ENCODE measurements around the gene ZDHHC11B. TPM values are rescaled to one million over a fixed set of nuclear protein-coding genes. Genes with fewer than 3 reads are reported as not detected.
"Not testable (repeated sequence)": the region's sequence is repeated elsewhere in the genome, so short reads cannot be mapped to it uniquely, and the experiment has no call there.

ZDHHC11B gene
- total RNA-seq, 1 donor from 2014 or later = not detected

GRCh38 chr5:756865-757345, 27.6 kb downstream of the ZDHHC11B start:
- DNase-seq (ENCODE audit: low read depth) = no peak

GRCh38 chr5:756171-756570, 28.4 kb downstream of the ZDHHC11B start:
- no peak for DNase-seq (ENCODE audit: low read depth)

GRCh38 chr5:754143-754632, 30.3 kb downstream of the ZDHHC11B start:
- DNase-seq (ENCODE audit: low read depth) = not testable (repeated sequence)

GRCh38 chr5:753567-754142, 30.9 kb downstream of the ZDHHC11B start:
- not testable (repeated sequence) for DNase-seq (ENCODE audit: low read depth)

- DNase-seq (ENCODE audit: low read depth) = not testable (repeated sequence)
Measured at GRCh38 chr5:752532-753115, 31.9 kb downstream of the ZDHHC11B start.

- not testable (repeated sequence) for DNase-seq (ENCODE audit: low read depth)
Measured at GRCh38 chr5:751992-752391, 32.5 kb downstream of the ZDHHC11B start.

- DNase-seq (ENCODE audit: low read depth) = no peak
Measured at GRCh38 chr5:751496-751895, 33.0 kb downstream of the ZDHHC11B start.

- not testable (repeated sequence) for DNase-seq (ENCODE audit: low read depth)
Measured at GRCh38 chr5:750226-750625, 34.3 kb downstream of the ZDHHC11B start.

- no peak for DNase-seq (ENCODE audit: low read depth)
Measured at GRCh38 chr5:749101-749670, 35.3 kb downstream of the ZDHHC11B start.

- DNase-seq (ENCODE audit: low read depth) = not testable (repeated sequence)
Measured at GRCh38 chr5:748011-748980, 36.2 kb downstream of the ZDHHC11B start.

GRCh38 chr5:747303-747844, 37.2 kb downstream of the ZDHHC11B start:
- not testable (repeated sequence) for DNase-seq (ENCODE audit: low read depth)

- DNase-seq (ENCODE audit: low read depth) = peak; percentile 33
Measured at GRCh38 chr5:746258-746761, 38.2 kb downstream of the ZDHHC11B start.

GRCh38 chr5:745272-746142, 39.0 kb downstream of the ZDHHC11B start:
- not testable (repeated sequence) for DNase-seq (ENCODE audit: low read depth)

- not testable (repeated sequence) for DNase-seq (ENCODE audit: low read depth)
Measured at GRCh38 chr5:743696-744404, 40.7 kb downstream of the ZDHHC11B start.

GRCh38 chr5:742276-742675, 42.3 kb downstream of the ZDHHC11B start:
- not testable (repeated sequence) for DNase-seq (ENCODE audit: low read depth)

- DNase-seq (ENCODE audit: low read depth) = not testable (repeated sequence)
Measured at GRCh38 chr5:734145-734544, 50.4 kb downstream of the ZDHHC11B start.

GRCh38 chr5:732754-733454, 51.6 kb downstream of the ZDHHC11B start:
- not testable (repeated sequence) for DNase-seq (ENCODE audit: low read depth)

- DNase-seq (ENCODE audit: low read depth) = not testable (repeated sequence)
Measured at GRCh38 chr5:729225-729624, 55.3 kb downstream of the ZDHHC11B start.
